A549 (cell line): ENCODE results near the gene TMEM174.

ENCODE experiments used
- CTCF ChIP-seq: fragments of >200 bp; sonication (Bioruptor Twin); formaldehyde crosslinking; IDR thresholded peaks from 3 replicates; pipeline ENCODE4 v1.5.1; 2016
- EHMT2 ChIP-seq: fragments of 200-600 bp; sonication (generic); IDR thresholded peaks from 2 replicates; pipeline ENCODE4 v1.6.1; 2016; ENCODE audit warnings: antibody characterized with exemption, low read depth, mild to moderate bottlenecking, moderate library complexity
- NFE2L2 ChIP-seq: fragments of 150-350 bp; conservative IDR thresholded peaks from 2 replicates; pipeline ENCODE4 v1.6.1; 2014; ENCODE audit warnings: low read length
- RAD21 ChIP-seq, 2 experiments: fragments of >200 bp in 1 of 2; sonication (Bioruptor Twin) in 1 of 2; formaldehyde crosslinking in 1 of 2; IDR thresholded peaks in 1 of 2; conservative IDR thresholded peaks in 1 of 2; 2 replicates in 1 of 2; 3 replicates in 1 of 2; pipeline ENCODE4 v1.6.1; 2012 to 2018; ENCODE audit warnings: inconsistent platforms in 1 of 2
- RFX5 ChIP-seq: fragments of 450-650 bp; IDR thresholded peaks from 2 replicates; pipeline ENCODE4 v1.7.1; 2014; ENCODE audit warnings: antibody characterized with exemption, mild to moderate bottlenecking, moderate library complexity

DNA sequence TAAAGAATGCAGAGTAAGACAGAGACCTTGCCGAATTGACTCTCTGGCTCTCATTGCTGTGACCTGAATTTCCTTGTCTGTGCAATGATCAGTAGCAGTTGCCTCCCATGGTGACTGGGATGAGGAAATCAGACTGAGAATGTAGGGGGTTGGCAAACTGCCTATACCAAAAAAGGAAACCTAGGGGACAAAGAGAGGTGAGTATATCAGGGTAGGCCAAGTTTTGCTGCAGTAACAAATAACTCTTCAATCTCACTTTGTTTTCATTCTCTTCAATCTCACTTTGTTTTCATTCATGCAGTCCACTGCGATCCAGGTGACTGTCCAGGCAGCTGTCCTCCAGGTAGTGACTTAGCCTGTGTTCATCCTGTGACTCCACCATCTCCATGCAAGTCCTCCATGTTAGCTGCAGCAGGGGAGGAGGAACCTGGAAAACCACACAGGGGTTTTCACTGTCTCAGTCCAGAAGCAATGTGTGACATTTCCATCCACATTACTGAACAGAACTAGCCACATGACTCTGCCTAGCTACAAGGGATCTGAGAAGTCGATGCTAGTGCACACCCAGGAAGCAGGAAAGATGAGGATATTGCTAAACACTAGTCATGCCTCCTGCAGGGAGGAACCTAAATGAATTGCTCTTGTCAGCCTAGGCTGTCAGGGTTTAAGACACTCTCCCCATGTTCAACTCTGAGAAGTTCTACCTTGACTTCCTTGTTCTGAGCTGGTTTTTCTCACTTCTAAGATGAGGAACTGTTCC is 26.0 kb downstream of the TMEM174 start:
- no peak for TF ChIP-seq EHMT2
- TF ChIP-seq CTCF, result no peak
- no peak for TF ChIP-seq RFX5
- TF ChIP-seq RAD21 (conservative IDR thresholded peaks at IDR 0.05 in 1 of 2, IDR thresholded peaks at IDR 0.05 in 1 of 2), result no peak
- TF ChIP-seq NFE2L2, result no peak
